ENCODE results near the gene RFXANK.

The RFXANK gene

GRCh38 chr19:19229701-19230100, 37.6 kb downstream of the RFXANK start:
- DNase-seq (ENCODE audit: low spot score): no peak
- in situ Hi-C loops (cut with MboI; ENCODE audit: low sequenced_read_pairs, unreplicated experiment): no loop called here
- TF ChIP-seq CTCF (IDR thresholded peaks at IDR 0.05; ENCODE audit: borderline replicate concordance, control extremely low read depth, extremely low read depth, insufficient read depth, missing control alignments): no peak

GRCh38 chr19:19230999-19231398, 38.9 kb downstream of the RFXANK start:
- no peak for DNase-seq (ENCODE audit: low spot score)
- TF ChIP-seq CTCF (IDR thresholded peaks at IDR 0.05; ENCODE audit: borderline replicate concordance, control extremely low read depth, extremely low read depth, insufficient read depth, missing control alignments): no peak
- in situ Hi-C loops (cut with MboI; ENCODE audit: low sequenced_read_pairs, unreplicated experiment): no loop called here

GRCh38 chr19:19232261-19232721, 40.2 kb downstream of the RFXANK start:
- in situ Hi-C loops (cut with MboI; ENCODE audit: low sequenced_read_pairs, unreplicated experiment): no loop called here
- TF ChIP-seq CTCF (IDR thresholded peaks at IDR 0.05; ENCODE audit: borderline replicate concordance, control extremely low read depth, extremely low read depth, insufficient read depth, missing control alignments): no peak
- no peak for DNase-seq (ENCODE audit: low spot score)

GRCh38 chr19:19234220-19234816, 42.3 kb downstream of the RFXANK start:
- no peak for TF ChIP-seq CTCF (IDR thresholded peaks at IDR 0.05; ENCODE audit: borderline replicate concordance, control extremely low read depth, extremely low read depth, insufficient read depth, missing control alignments)
- no peak for DNase-seq (ENCODE audit: low spot score)
- in situ Hi-C loops (cut with MboI; ENCODE audit: low sequenced_read_pairs, unreplicated experiment): no loop called here

- in situ Hi-C loops (cut with MboI; ENCODE audit: low sequenced_read_pairs, unreplicated experiment): no loop called here
- DNase-seq (ENCODE audit: low spot score): no peak
- TF ChIP-seq CTCF (IDR thresholded peaks at IDR 0.05; ENCODE audit: borderline replicate concordance, control extremely low read depth, extremely low read depth, insufficient read depth, missing control alignments): no peak
Measured at GRCh38 chr19:19236173-19236572, 44.1 kb downstream of the RFXANK start.

GRCh38 chr19:19238126-19238894, 46.3 kb downstream of the RFXANK start:
- in situ Hi-C loops (cut with MboI; ENCODE audit: low sequenced_read_pairs, unreplicated experiment): no loop called here
- TF ChIP-seq CTCF (IDR thresholded peaks at IDR 0.05; ENCODE audit: borderline replicate concordance, control extremely low read depth, extremely low read depth, insufficient read depth, missing control alignments): no peak

More at GRCh38 chr19:19238126-19238894, 46.3 kb downstream of the RFXANK start:
- DNase-seq (ENCODE audit: low spot score): no peak
